GM12801 (cell line): Measurements from ENCODE around the gene MACF1.

Experiments
- CTCF ChIP-seq: IDR thresholded peaks from one replicate; pipeline ENCODE4 v1.5.1; 2011; ENCODE audit warnings: control low read depth; ENCODE audit not compliant: insufficient read length; ENCODE audit errors: extremely low read depth

Gene MACF1

GRCh38 chr1:39238476-39238875 lies 34.0 kb downstream of the MACF1 start:
- TF ChIP-seq CTCF = no peak

GRCh38 chr1:39239968-39240367 lies 35.5 kb downstream of the MACF1 start:
- TF ChIP-seq CTCF = no peak

- no peak for TF ChIP-seq CTCF
Measured at GRCh38 chr1:39243302-39243701, 38.8 kb downstream of the MACF1 start.

GRCh38 chr1:39250460-39251240 lies 46.2 kb downstream of the MACF1 start:
- TF ChIP-seq CTCF = no peak

GRCh38 chr1:39255222-39255621 lies 50.7 kb downstream of the MACF1 start:
- TF ChIP-seq CTCF = no peak

GRCh38 chr1:39258146-39258924 lies 53.8 kb downstream of the MACF1 start:
- no peak for TF ChIP-seq CTCF

- TF ChIP-seq CTCF = no peak
Measured at GRCh38 chr1:39258925-39259244, 54.4 kb downstream of the MACF1 start.
